Fibroblast of the conjunctiva (primary cell): ENCODE results near the gene RIPK4.

Experiments
- DNase-seq: peaks from one replicate; pipeline ENCODE4 v3.0.0-alpha.2; 2010; ENCODE audit warnings: low read depth

The RIPK4 gene

GRCh38 chr21:41753006-41753898 lies 13.6 kb downstream of the RIPK4 start:
- DNase-seq = no peak

GRCh38 chr21:41752231-41752681 lies 14.6 kb downstream of the RIPK4 start:
- no peak for DNase-seq

DNA sequence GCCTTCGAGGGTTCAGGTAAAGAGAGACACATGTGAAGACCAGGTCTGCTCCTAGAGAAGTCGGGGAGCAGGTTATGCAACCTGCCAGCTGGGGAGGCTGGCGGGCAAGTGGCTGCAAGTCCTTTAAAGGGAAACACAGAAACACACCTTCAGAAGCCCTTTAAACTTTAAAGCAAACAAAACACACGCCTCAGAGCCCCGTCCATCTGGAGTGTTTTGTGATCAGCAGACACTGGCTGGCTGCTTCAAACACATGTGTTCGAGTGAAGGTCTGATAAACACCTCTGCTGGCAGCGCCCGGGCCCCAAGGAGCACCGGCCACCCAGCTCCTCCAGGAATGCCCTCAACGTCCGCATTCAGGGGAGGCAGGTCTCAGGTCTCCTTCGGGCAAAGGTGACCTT lies 15.2 kb downstream of the RIPK4 start:
- DNase-seq = no peak

- DNase-seq = no peak
Measured at GRCh38 chr21:41750532-41751151, 16.2 kb downstream of the RIPK4 start.

- DNase-seq = no peak
Measured at GRCh38 chr21:41750051-41750450, 16.8 kb downstream of the RIPK4 start.

- DNase-seq = no peak
Measured at GRCh38 chr21:41749286-41749685, 17.6 kb downstream of the RIPK4 start.

GRCh38 chr21:41747943-41748738 lies 18.7 kb downstream of the RIPK4 start:
- no peak for DNase-seq

DNA sequence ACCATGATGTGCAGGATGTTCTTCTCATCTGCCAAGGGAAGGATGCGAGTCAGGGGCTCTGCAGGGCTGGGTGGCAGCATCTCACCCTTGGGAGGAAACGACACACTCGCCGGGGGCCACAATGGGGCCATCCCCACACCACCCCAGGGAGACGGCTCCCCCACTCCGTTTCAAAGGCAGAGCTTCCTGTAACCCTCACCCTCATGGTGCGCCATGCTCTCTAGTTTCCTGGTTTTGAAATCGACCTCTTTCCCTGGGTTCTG lies 20.2 kb downstream of the RIPK4 start:
- DNase-seq = no peak

GRCh38 chr21:41745971-41746743 lies 20.7 kb downstream of the RIPK4 start:
- DNase-seq = no peak

DNA sequence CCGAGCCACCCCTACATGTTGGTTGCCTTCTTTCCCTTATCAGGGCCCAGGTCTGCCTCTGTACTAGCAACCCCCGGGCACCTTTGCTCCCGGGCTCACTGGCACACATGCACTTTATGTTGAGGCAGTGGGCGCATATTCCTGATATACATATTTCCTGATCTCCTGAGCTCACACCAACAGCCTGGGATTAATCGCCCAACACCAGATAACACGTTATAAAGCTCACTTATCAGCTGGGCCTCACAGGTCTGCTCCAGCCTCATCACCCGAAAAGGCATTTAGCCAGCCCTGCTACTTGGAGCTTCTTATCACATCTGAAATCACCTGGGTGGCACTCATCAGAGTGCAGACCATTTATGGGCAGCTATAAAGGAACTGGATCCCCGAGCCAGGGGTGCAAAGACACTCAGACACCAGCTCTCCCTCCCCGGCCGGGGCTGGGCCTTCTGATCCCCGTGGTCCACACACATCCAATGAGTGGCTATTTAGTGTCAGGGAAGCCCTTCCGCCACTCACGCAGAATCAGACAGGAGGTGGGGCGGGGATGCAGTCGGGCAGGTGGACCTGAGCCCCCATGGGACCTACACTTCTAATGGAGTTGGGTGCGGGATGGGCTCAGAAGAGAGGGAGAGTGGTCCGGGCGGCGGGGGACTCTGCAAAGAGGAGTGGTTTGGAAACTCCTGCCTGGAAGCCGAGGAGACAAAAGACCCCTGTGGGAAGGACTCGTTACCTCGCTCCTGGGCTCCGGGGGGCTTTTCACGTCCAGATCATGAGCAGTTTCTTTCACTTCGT lies 21.6 kb downstream of the RIPK4 start:
- no peak for DNase-seq

GRCh38 chr21:41744028-41744930 lies 22.6 kb downstream of the RIPK4 start:
- DNase-seq = no peak

DNA sequence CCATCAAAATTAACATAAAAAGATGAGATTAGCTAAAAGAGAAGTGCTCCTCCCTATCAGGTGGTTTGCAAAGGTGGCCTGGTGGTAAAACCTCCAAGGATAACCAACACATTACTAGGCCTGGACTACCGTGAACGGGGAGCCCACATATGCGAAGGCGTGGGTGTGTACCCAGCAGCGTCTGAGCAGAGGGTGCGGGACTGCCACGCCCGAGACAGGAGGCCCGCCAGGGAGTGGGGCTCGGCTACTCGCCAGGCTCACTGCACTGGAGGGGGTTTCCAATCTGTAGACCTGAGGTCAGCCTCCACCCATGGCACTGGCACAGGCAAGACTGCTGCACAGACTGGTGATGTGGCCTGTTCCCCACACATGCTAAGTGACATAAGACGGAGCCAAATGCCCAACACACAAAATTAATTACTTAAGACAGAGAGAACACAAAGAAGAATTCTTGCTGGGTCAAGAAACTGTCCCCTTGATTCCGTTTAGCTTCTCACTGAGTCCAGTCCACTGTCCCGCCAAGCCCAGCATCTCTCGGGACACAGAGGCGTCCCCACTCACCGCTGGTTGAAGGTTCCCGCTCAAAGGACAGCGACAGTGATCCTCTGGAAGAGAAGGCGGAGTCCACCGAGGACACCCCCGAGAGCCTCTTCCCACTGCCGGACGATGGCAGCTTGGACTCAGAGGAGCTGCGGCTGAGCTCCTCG lies 23.4 kb downstream of the RIPK4 start:
- no peak for DNase-seq

GRCh38 chr21:41742073-41742875 lies 24.6 kb downstream of the RIPK4 start:
- DNase-seq = no peak

- no peak for DNase-seq
Measured at GRCh38 chr21:41741253-41742072, 25.4 kb downstream of the RIPK4 start.

DNA sequence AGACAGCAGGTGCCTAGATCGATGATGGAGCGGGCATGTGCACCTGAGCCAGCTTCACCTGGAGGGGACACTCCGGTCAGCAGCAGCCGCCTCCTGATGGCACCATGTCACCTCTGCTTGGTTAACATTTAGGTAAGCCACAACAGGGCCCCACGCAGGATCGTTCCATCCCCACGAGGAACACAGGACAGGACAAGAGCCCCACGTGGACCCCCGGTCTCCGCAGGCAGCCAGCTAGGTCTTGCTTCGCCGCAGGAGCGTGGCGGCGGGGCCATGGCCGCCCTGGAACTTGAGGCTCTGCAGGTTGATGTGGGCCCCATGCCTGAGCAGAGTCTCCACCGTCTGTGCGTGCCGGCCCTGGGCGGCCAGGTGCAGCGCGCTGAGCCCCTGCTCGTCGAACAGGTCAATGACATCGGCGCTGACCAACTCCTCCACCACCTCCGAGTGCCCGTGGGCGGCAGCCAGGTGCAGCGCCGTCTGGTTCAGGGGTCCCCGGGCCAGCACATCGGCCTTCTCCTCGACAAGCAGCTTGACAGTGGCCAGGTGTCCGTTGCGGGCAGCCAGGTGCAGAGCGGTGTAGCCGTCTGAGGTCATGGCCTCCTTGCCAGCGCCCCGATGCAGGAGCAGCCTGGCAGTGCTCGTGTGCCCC lies 26.1 kb downstream of the RIPK4 start:
- DNase-seq = no peak

DNA sequence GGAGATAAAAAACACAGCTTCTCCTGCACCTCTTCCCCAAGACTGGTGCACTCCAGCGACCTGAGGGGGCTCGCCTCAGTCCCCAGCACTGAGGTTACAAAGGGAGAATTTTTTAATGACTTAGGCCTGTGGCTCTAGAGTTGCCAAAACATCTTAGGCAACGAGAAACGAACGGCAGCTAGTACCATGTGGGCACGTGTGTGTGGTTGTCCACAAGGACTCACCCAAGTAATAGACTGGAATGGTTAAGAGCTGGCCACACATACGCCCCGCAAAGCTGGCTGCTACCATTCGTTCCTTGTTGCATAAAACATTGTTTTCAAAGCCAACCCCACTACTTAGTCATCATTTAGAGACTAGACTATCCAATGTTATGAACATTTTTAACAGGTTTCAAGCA lies 26.9 kb downstream of the RIPK4 start:
- no peak for DNase-seq

GRCh38 chr21:41739011-41739410 lies 27.8 kb downstream of the RIPK4 start:
- DNase-seq = no peak
